ENCODE results near the gene CR1. TPM values are rescaled to one million over a fixed set of nuclear protein-coding genes. Genes with fewer than 3 reads are reported as not detected.
"Not testable (repeated sequence)": the region's sequence is repeated elsewhere in the genome, so short reads cannot be mapped to it uniquely, and the experiment has no call there.

CR1 gene
- total RNA-seq, 2 donors from 2014 or later, result 0.42 to 3.5 TPM

GRCh38 chr1:207518608-207519236, 22.8 kb downstream of the CR1 start:
- DNase-seq, result no peak
- TF ChIP-seq CTCF (IDR thresholded peaks at IDR 0.05), result no peak
- H3K27me3 ChIP-seq, result no peaks in the 10 kb centered on the region
- H3K9ac ChIP-seq (ENCODE audit: low read depth in 2 of 2, low read length in 2 of 2), result no peak overlapping the region
- no peak overlapping the region for H3K4me3 ChIP-seq
- H3K36me3 ChIP-seq, result no peaks in the 10 kb centered on the region
- no peaks in the 10 kb centered on the region for H3K4me1 ChIP-seq
- H3K27ac ChIP-seq, result no peak overlapping the region
- intact Hi-C loops (cut with DNase I), result no loop called here
- no peaks in the 10 kb centered on the region for H3K9me3 ChIP-seq

GRCh38 chr1:207519505-207520399, 23.8 kb downstream of the CR1 start:
- H3K9me3 ChIP-seq, result no peaks in the 10 kb centered on the region
- H3K27me3 ChIP-seq, result no peaks in the 10 kb centered on the region
- no peaks in the 10 kb centered on the region for H3K36me3 ChIP-seq
- intact Hi-C loops (cut with DNase I), result no loop called here
- no peak for TF ChIP-seq CTCF (IDR thresholded peaks at IDR 0.05)
- no peak overlapping the region for H3K27ac ChIP-seq
- no peak overlapping the region for H3K9ac ChIP-seq (ENCODE audit: low read depth in 2 of 2, low read length in 2 of 2)
- DNase-seq, result no peak
- no peaks in the 10 kb centered on the region for H3K4me1 ChIP-seq
- no peak overlapping the region for H3K4me3 ChIP-seq

- H3K9ac ChIP-seq (ENCODE audit: low read depth in 2 of 2, low read length in 2 of 2); H3K4me3 ChIP-seq; DNase-seq; intact Hi-C loops (cut with DNase I); H3K27ac ChIP-seq; H3K4me1 ChIP-seq; H3K9me3 ChIP-seq; H3K36me3 ChIP-seq; H3K27me3 ChIP-seq: not testable (repeated sequence)
These were observed 24.7 kb downstream of the CR1 start for GRCh38 chr1:207520400-207521345.

GRCh38 chr1:207525239-207525638, 29.3 kb downstream of the CR1 start:
- H3K4me1 ChIP-seq; DNase-seq; H3K36me3 ChIP-seq; intact Hi-C loops (cut with DNase I); H3K27me3 ChIP-seq; H3K4me3 ChIP-seq; H3K27ac ChIP-seq; H3K9ac ChIP-seq (ENCODE audit: low read depth in 2 of 2, low read length in 2 of 2); H3K9me3 ChIP-seq: not testable (repeated sequence)

- H3K27me3 ChIP-seq; intact Hi-C loops (cut with DNase I); H3K36me3 ChIP-seq: not testable (repeated sequence)
These were observed 32.4 kb downstream of the CR1 start for GRCh38 chr1:207528401-207528800.

GRCh38 chr1:207536263-207536662, 40.3 kb downstream of the CR1 start:
- H3K9me3 ChIP-seq; H3K9ac ChIP-seq (ENCODE audit: low read depth in 2 of 2, low read length in 2 of 2); H3K36me3 ChIP-seq; intact Hi-C loops (cut with DNase I); H3K4me3 ChIP-seq; DNase-seq; H3K27ac ChIP-seq; H3K4me1 ChIP-seq; H3K27me3 ChIP-seq: not testable (repeated sequence)

More at GRCh38 chr1:207528401-207528800, 32.4 kb downstream of the CR1 start:
- H3K9ac ChIP-seq (ENCODE audit: low read depth in 2 of 2, low read length in 2 of 2); DNase-seq; H3K4me3 ChIP-seq; H3K9me3 ChIP-seq; H3K4me1 ChIP-seq; H3K27ac ChIP-seq: not testable (repeated sequence)

GRCh38 chr1:207546677-207547357, 50.9 kb downstream of the CR1 start:
- H3K27me3 ChIP-seq; H3K36me3 ChIP-seq; H3K27ac ChIP-seq; H3K9ac ChIP-seq (ENCODE audit: low read depth in 2 of 2, low read length in 2 of 2); H3K4me3 ChIP-seq; H3K4me1 ChIP-seq; H3K9me3 ChIP-seq; DNase-seq; intact Hi-C loops (cut with DNase I): not testable (repeated sequence)

GRCh38 chr1:207554823-207555222, 58.9 kb downstream of the CR1 start:
- H3K9me3 ChIP-seq; H3K4me1 ChIP-seq; H3K36me3 ChIP-seq; DNase-seq; H3K27me3 ChIP-seq; H3K27ac ChIP-seq; intact Hi-C loops (cut with DNase I); H3K4me3 ChIP-seq; H3K9ac ChIP-seq (ENCODE audit: low read depth in 2 of 2, low read length in 2 of 2): not testable (repeated sequence)

Data from colonic mucosa (tissue), 4 donors.